CD14-positive monocyte (primary cell): ENCODE measurements around the gene ALDOC. TPM values are rescaled to one million over a fixed set of nuclear protein-coding genes. Genes with fewer than 3 reads are reported as not detected.

ENCODE experiments used
- DNase-seq, 3 donors: peaks; one replicate each; pipeline ENCODE4 v3.0.0-alpha.2; 2011 to 2022
- H2AFZ ChIP-seq: 2 replicates; pipeline ENCODE4 v1.6.0; 2012; ENCODE audit warnings: mild to moderate bottlenecking, low read depth, low read length, inconsistent platforms; ENCODE audit not compliant: insufficient read depth, poor library complexity, severe bottlenecking
- H3K27ac ChIP-seq, 2 donors: 1 replicate in 1 of 2; 2 replicates in 1 of 2; pipeline ENCODE4 v1.5.1; 2012 to 2013; ENCODE audit warnings: low read length in 2 of 2, control low read depth in 1 of 2, inconsistent platforms in 1 of 2, low read depth in 1 of 2, mild to moderate bottlenecking in 1 of 2
- H3K27me3 ChIP-seq, 2 donors: one replicate each; pipeline versions ENCODE4 v1.6.0 to v1.6.1; 2011 to 2013; ENCODE audit warnings: low read length in 2 of 2; ENCODE audit not compliant: control insufficient read depth in 2 of 2, insufficient read depth in 2 of 2
- H3K36me3 ChIP-seq, 2 donors: replicated peaks in 1 of 2; 1 replicate in 1 of 2; 2 replicates in 1 of 2; pipeline versions ENCODE4 v1.5.1 to v1.6.1; 2012 to 2013; ENCODE audit warnings: low read length in 2 of 2, control low read depth in 1 of 2, inconsistent platforms in 1 of 2, mild to moderate bottlenecking in 1 of 2; ENCODE audit not compliant: insufficient read depth in 2 of 2, control insufficient read depth in 1 of 2
- H3K4me1 ChIP-seq, 2 donors: 1 replicate in 1 of 2; 2 replicates in 1 of 2; pipeline versions ENCODE4 v1.5.1 to v1.6.1; 2012 to 2013; ENCODE audit warnings: low read length in 2 of 2, control low read depth in 1 of 2, inconsistent platforms in 1 of 2, mild to moderate bottlenecking in 1 of 2, moderate library complexity in 1 of 2; ENCODE audit not compliant: insufficient read depth in 2 of 2, control insufficient read depth in 1 of 2
- H3K4me2 ChIP-seq: replicated peaks from 2 replicates; pipeline ENCODE3; 2012; ENCODE audit warnings: low read length, moderate library complexity, mild to moderate bottlenecking; ENCODE audit not compliant: poor library complexity, severe bottlenecking; ENCODE audit errors: extremely low read depth
- H3K4me3 ChIP-seq, 3 experiments: fragments of 200-600 bp in 1 of 3; sonication (generic) in 1 of 3; replicated peaks in 1 of 3; 1 replicate in 2 of 3; 2 replicates in 1 of 3; pipeline ENCODE4 v1.5.1; 2011 to 2013; ENCODE audit warnings: low read length in 3 of 3, mild to moderate bottlenecking in 3 of 3, control low read depth in 2 of 3, low read depth in 2 of 3, inconsistent platforms in 1 of 3, moderate library complexity in 1 of 3
- H3K79me2 ChIP-seq: 2 replicates; pipeline ENCODE4 v1.6.0; 2012; ENCODE audit warnings: mild to moderate bottlenecking, control low read depth, inconsistent platforms, low read length, moderate library complexity; ENCODE audit not compliant: insufficient read depth
- H3K9ac ChIP-seq: 2 replicates; pipeline ENCODE4 v1.6.0; 2017; ENCODE audit warnings: low read length, mild to moderate bottlenecking; ENCODE audit not compliant: insufficient read depth, poor library complexity, severe bottlenecking
- H3K9me3 ChIP-seq, 2 donors: replicated peaks in 1 of 2; 1 replicate in 1 of 2; 2 replicates in 1 of 2; pipeline versions ENCODE4 v1.5.1 to v1.6.1; 2012 to 2013; ENCODE audit warnings: low read length in 2 of 2, control low read depth in 1 of 2; ENCODE audit not compliant: control insufficient read depth in 1 of 2, insufficient read depth in 1 of 2
- H4K20me1 ChIP-seq: 2 replicates; pipeline ENCODE4 v1.6.0; 2012; ENCODE audit warnings: mild to moderate bottlenecking, low read length, control low read depth, moderate library complexity; ENCODE audit not compliant: insufficient read depth
- H3K27ac Mint-ChIP-seq, 7 donors: one replicate each; pipeline ENCODE4 v1.8.0; 2020; ENCODE audit warnings: mild to moderate bottlenecking in 7 of 7, mixed read lengths in 7 of 7, moderate library complexity in 6 of 7, inconsistent platforms in 2 of 7
- H3K27me3 Mint-ChIP-seq, 3 donors: one replicate each; pipeline ENCODE4 v1.8.0; 2021 to 2022; ENCODE audit warnings: low read depth in 3 of 3, mild to moderate bottlenecking in 3 of 3, mixed read lengths in 3 of 3, moderate library complexity in 3 of 3, inconsistent platforms in 1 of 3
- H3K36me3 Mint-ChIP-seq, 2 donors: one replicate each; pipeline ENCODE4 v1.8.0; 2020; ENCODE audit warnings: mixed read lengths in 2 of 2, inconsistent platforms in 1 of 2, mild to moderate bottlenecking in 1 of 2
- H3K4me1 Mint-ChIP-seq: one replicate; pipeline ENCODE4 v1.8.0; 2020; ENCODE audit warnings: mild to moderate bottlenecking, mixed read lengths
- H3K4me3 Mint-ChIP-seq, 2 donors: one replicate each; pipeline ENCODE4 v1.8.0; 2020; ENCODE audit warnings: mild to moderate bottlenecking in 2 of 2, mixed read lengths in 2 of 2, moderate library complexity in 1 of 2
- H3K9me3 Mint-ChIP-seq, 7 donors: one replicate each; pipeline ENCODE4 v1.8.0; 2020 to 2022; ENCODE audit warnings: mixed read lengths in 7 of 7, mild to moderate bottlenecking in 6 of 7, moderate library complexity in 6 of 7, inconsistent platforms in 2 of 7
- WGBS: methylation state at CpG from one replicate; pipeline ENCODE4 v1.1.5; 2013; ENCODE audit warnings: missing lambda C conversion rate; ENCODE audit not compliant: insufficient coverage; 5-methylcytosine and 5-hydroxymethylcytosine counted together
- intact Hi-C, 2 donors: fragments of 100-400 bp; cut with micrococcal nuclease; formaldehyde crosslinking; loops; one replicate each; pipeline versions ENCODE4 v1.15.0 to v1.15.1; 2023
- polyA plus RNA-seq, 3 donors: library from polyadenylated mRNA; depleted of rRNA in 1 of 3; unstranded in 2 of 3; stranded (reverse) in 1 of 3; fragments of 300-500 nt in 2 of 3; fragments of >200 nt in 1 of 3; fragmentation: Illumina TruSeq in 2 of 3; gene quantifications; 1 replicate in 2 of 3; 2 replicates in 1 of 3; pipeline ENCODE4 v1.2.3, GENCODE V29; 2012 to 2021
- TF ChIP-seq, protein P1 (sequence below): fragments of 200-600 bp; IDR thresholded peaks from one replicate; pipeline ENCODE4 v1.8.0; 2022; ENCODE audit warnings: antibody characterized with exemption, mild to moderate bottlenecking

ALDOC gene
- polyA plus RNA-seq, 3 donors, result 7.1 to 10.6 (median 9.8) TPM

GRCh38 chr17:28623696-28624095, 47.0 kb upstream of the ALDOC start:
- H3K4me1 Mint-ChIP-seq, result no peaks in the 10 kb centered on the region
- no peak overlapping the region for H3K4me2 ChIP-seq
- peak overlapping the region in 1 of 2 donors; percentile 14 for H3K27ac ChIP-seq
- DNase-seq, result no peak
- peaks cover 93 to 98% of the 10 kb centered on the region in 2 donors for H3K36me3 ChIP-seq
- no peaks in the 10 kb centered on the region for H3K9me3 ChIP-seq
- intact Hi-C loops, result no loop called here
- no peaks in the 10 kb centered on the region for H3K4me1 ChIP-seq
- TF ChIP-seq, protein P1, sequence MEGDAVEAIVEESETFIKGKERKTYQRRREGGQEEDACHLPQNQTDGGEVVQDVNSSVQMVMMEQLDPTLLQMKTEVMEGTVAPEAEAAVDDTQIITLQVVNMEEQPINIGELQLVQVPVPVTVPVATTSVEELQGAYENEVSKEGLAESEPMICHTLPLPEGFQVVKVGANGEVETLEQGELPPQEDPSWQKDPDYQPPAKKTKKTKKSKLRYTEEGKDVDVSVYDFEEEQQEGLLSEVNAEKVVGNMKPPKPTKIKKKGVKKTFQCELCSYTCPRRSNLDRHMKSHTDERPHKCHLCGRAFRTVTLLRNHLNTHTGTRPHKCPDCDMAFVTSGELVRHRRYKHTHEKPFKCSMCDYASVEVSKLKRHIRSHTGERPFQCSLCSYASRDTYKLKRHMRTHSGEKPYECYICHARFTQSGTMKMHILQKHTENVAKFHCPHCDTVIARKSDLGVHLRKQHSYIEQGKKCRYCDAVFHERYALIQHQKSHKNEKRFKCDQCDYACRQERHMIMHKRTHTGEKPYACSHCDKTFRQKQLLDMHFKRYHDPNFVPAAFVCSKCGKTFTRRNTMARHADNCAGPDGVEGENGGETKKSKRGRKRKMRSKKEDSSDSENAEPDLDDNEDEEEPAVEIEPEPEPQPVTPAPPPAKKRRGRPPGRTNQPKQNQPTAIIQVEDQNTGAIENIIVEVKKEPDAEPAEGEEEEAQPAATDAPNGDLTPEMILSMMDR, result no peak
- H3K36me3 Mint-ChIP-seq, result peaks cover 89 to 96% of the 10 kb centered on the region in 2 donors
- H2AFZ ChIP-seq, result no peak overlapping the region
- H3K27ac Mint-ChIP-seq, result no peak overlapping the region
- H3K9ac ChIP-seq, result no peak overlapping the region
- no peaks in the 10 kb centered on the region for H3K27me3 Mint-ChIP-seq
- H3K4me3 Mint-ChIP-seq, result no peak overlapping the region
- H3K4me3 ChIP-seq, result no peak overlapping the region
- no peaks in the 10 kb centered on the region for H3K27me3 ChIP-seq
- 100% methylated on average over 1 of the region's 4 CpGs for WGBS
- H3K9me3 Mint-ChIP-seq, result no peaks in the 10 kb centered on the region
- H3K79me2 ChIP-seq, result no peaks in the 10 kb centered on the region
- H4K20me1 ChIP-seq, result peaks cover 65% of the 10 kb centered on the region

DNA sequence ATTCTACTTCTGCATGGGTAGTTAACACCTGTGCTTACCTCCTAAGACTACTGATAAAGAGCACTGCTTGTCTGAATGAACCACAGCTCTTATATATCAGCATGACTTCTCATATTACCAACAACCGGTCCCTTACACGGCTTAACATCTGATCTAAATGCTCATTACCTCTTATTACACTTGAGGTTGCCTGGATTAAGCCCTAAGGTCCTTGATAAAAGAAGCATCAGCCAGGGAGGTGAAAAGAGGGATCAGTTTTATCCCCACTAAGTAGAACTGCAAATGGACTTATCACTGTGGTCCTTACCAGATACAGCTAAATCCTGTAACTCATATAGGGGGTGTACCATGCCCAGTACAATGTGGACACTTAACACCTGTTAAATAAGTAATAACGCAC, 45.5 kb upstream of the ALDOC start:
- Histone ChIP-seq H3K79me2 (no peaks in the 10 kb centered on the region), H3K9me3 (no peaks in the 10 kb centered on the region), H3K4me2 (no peak overlapping the region), H3K27ac (no peak overlapping the region), H3K27me3 (no peaks in the 10 kb centered on the region), H3K36me3 (peaks cover 96 to 98% of the 10 kb centered on the region in 2 donors), H3K4me3 (no peak overlapping the region), H3K9ac (no peak overlapping the region), H3K4me1 (no peaks in the 10 kb centered on the region), H2AFZ (no peak overlapping the region), H4K20me1 (peaks cover 53% of the 10 kb centered on the region)
- intact Hi-C loops, result no loop called here
- WGBS, result no CpG with 5 or more reads among the region's 3 CpGs
- H3K36me3 Mint-ChIP-seq, result peaks cover 89 to 96% of the 10 kb centered on the region in 2 donors
- H3K4me1 Mint-ChIP-seq, result no peaks in the 10 kb centered on the region
- H3K9me3 Mint-ChIP-seq, result no peaks in the 10 kb centered on the region
- no peaks in the 10 kb centered on the region for H3K27me3 Mint-ChIP-seq
- DNase-seq, result no peak
- no peak overlapping the region for H3K27ac Mint-ChIP-seq
- TF ChIP-seq, protein P1, result no peak
- H3K4me3 Mint-ChIP-seq, result no peak overlapping the region
